NCI-H524 (cell line): ENCODE measurements around the gene PRAMEF27.
"Not testable (repeated sequence)": the region's sequence is repeated elsewhere in the genome, so short reads cannot be mapped to it uniquely, and the experiment has no call there.

Source experiments
- DNase-seq, 2 experiments: peaks; one replicate each; lab custom pipeline; 2025; lab: John Stamatoyannopoulos, UW

PRAMEF27 gene

DNA sequence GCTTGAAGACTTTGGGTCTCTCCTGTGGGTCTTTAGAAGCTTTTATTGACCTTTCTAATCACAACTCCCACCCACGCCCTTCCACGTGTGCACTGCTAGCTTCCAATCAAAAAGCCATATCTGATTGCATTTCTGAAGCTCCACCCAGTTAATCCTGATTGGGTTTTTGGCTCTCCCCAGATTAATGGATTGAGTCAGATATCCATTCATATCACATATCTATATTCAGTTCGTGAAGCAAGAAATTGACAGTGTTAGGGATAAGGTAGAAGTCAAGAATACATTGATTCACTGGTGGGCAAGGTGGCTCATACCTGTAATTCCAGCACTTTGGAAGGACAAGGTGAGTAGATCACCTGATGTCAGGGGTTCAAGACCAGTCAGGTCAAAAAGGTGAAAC, at the start of gene PRAMEF27:
PRAMEF27 (minus strand) TSS at position 101 of the 400 bp plus-strand sequence. CDS start 2,916 bp downstream, outside the sequence.
- not testable (repeated sequence) for DNase-seq

DNA sequence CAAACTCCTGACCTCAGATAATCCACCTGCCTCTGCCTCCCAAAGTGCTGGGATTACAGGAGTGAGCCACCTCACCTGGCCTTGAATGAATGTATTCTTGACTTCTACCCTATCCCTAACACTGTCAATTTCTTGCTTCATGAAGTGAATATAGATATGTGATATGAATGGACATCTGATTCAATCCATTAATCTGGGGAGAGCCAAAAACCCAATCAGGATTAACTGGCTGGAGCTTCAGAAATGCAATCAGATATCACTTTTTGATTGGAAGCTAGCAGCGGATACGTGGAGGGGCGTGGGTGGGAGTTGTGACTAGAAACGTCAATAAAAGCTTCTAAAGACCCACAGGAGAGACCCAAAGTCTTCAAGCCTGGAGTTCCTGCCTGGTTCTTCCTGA, 14.1 kb upstream of the PRAMEF27 start, which contains the start of gene PRAMEF25:
PRAMEF25 (plus strand) TSS at position 301 of the 400 bp plus-strand sequence. CDS start 2,920 bp downstream, outside the sequence.
- not testable (repeated sequence) for DNase-seq

DNA sequence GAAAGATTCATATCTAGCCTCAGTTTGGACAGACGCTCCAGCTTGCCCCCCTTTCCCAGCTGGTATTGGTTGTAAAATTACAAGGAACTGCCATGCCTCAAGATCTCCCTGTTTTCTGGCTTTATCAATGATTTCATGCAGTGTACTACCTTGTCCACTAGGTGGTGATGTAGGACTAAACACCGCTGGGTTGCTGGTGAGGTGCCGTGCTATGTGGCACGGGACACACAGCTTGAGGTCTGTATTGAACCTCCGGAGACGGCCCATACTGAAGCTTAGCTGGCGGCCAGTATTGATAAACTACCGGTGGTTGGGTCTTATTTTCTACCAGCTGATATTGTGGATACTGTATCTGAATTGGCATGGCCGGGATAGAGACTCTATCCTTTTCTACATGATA, 36.5 kb downstream of the PRAMEF27 start:
- not testable (repeated sequence) for DNase-seq

GRCh38 chr1:13011932-13012331, 44.4 kb downstream of the PRAMEF27 start:
- not testable (repeated sequence) for DNase-seq

DNA sequence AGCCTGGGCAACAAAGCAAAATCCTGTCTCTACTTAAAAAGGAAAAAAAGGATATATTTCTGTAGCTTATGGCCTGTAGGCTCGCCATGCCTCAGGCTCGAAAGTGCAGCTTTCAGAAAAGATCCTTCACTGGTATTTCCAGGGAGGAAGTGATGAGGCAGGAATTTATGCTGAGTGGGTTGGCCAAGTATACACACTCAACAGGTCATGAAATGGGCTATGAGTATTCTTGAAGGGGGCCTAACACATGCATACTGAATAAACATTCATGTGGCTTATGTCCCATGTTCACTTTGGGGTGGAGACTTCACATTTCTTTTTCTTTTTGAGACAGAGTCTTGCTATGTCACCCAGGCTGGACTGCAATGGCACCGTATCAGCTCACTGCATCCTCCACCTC, 47.0 kb downstream of the PRAMEF27 start:
- not testable (repeated sequence) for DNase-seq

DNA sequence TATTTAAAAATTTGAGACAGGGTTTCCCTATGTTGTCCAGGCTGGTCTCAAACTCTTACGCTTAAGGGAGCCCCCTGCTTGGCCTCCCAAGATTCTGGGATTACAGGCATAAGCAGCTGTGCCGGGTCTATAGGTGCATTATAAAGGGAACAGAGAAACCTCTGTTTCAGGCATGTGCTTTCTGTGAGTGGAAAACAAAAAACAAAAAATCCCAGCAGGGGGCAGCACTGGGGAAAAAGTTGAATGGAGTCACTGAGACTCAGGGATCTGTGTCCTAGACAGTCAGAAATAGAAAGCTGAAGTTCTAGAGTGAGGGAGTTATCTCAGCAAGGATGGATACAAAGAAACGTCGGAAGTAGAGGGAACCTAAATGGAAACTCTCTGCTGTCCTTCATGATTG, 50.6 kb downstream of the PRAMEF27 start:
- not testable (repeated sequence) for DNase-seq
